Effector memory CD4-positive, alpha-beta T cell (primary cell): ENCODE data around the gene SOBP.

Source experiments
- DNase-seq, 3 donors: peaks; one replicate each; pipeline ENCODE4 v3.0.0-alpha.2; 2020
- H3K27ac ChIP-seq: 2 replicates; pipeline ENCODE4 v1.7.0; 2013; ENCODE audit warnings: mild to moderate bottlenecking, low read length, moderate library complexity; ENCODE audit not compliant: insufficient read depth, poor library complexity, severe bottlenecking
- H3K27me3 ChIP-seq: replicated peaks from 2 replicates; pipeline ENCODE4 v1.7.0; 2013; ENCODE audit warnings: mild to moderate bottlenecking, low read length; ENCODE audit not compliant: insufficient read depth, control insufficient read depth, poor library complexity, severe bottlenecking
- H3K36me3 ChIP-seq: 2 replicates; pipeline ENCODE4 v1.7.0; 2013; ENCODE audit warnings: mild to moderate bottlenecking, low read length, moderate library complexity; ENCODE audit not compliant: control insufficient read depth, insufficient read depth
- H3K4me1 ChIP-seq: 2 replicates; pipeline ENCODE4 v1.7.0; 2013; ENCODE audit warnings: low read length, mild to moderate bottlenecking; ENCODE audit not compliant: control insufficient read depth, insufficient read depth, poor library complexity, severe bottlenecking
- H3K4me3 ChIP-seq: 2 replicates; pipeline ENCODE4 v1.7.0; 2013; ENCODE audit warnings: low read length, low read depth, mild to moderate bottlenecking; ENCODE audit not compliant: insufficient read depth, poor library complexity, severe bottlenecking
- H3K9me3 ChIP-seq: 2 replicates; pipeline ENCODE4 v1.7.0; 2013; ENCODE audit warnings: mild to moderate bottlenecking, low read length, moderate library complexity; ENCODE audit not compliant: control insufficient read depth

SOBP gene

DNA sequence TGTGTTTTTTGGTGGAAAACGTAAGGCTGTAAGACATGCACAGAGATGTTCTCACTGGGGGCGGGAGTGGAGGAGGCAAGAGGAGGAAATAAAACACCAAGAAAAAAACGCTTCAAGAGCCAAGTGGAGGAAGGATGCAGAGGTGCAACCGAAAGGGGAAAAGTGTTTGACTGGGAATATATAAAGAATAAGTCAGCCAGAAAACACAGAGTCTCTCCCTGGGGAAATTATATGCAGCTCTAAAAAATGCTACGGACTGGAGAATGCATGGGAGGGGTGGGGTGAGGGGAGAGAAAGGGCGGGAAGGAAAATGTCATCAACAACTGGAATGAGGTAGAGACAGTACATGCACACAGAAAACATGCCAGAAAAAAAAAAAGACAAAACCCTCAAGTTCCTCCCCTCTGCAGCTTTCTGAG is 200.7 kb downstream of the SOBP start:
- Histone ChIP-seq H3K9me3 (no peaks in the 10 kb centered on the region), H3K36me3 (no peaks in the 10 kb centered on the region), H3K4me3 (no peak overlapping the region), H3K27ac (no peak overlapping the region), H3K4me1 (no peaks in the 10 kb centered on the region), H3K27me3 (no peaks in the 10 kb centered on the region)
- DNase-seq: no peak

DNA sequence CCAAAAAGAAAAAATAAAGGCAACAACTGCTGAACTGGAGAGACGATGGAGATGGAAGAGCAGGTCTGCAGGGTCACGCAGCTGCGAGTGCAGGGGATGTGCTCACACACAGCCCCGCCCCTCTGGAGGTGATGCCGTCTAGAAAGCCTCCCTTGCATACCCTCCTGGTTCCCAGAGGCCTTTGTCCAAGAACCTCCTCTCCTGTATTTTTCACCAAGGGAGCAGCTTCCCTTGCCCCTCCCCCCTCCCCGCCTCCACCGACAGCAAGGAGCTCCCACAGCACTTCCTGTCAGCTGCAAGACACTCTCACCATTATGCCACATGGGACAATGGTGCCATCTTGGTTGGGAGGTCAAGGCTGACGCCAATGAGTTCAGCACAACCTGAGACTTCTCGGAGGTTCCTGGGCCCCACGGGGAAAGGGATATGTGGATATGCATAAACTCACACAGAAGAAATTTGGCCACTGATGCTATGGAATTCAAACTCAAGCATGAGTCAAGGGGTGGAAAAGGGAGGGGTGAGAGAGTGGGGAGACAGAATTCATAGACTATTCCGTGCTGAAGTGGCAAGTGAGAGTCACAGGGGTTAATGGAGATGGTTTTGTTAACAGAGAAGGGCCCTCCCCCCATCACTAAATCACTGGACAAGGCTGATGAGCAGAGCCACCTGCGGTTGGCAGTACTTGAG is 201.3 kb downstream of the SOBP start:
- Histone ChIP-seq H3K27ac (no peak overlapping the region), H3K4me1 (no peaks in the 10 kb centered on the region), H3K4me3 (no peak overlapping the region), H3K9me3 (no peaks in the 10 kb centered on the region), H3K36me3 (no peaks in the 10 kb centered on the region), H3K27me3 (no peaks in the 10 kb centered on the region)
- no peak for DNase-seq

DNA sequence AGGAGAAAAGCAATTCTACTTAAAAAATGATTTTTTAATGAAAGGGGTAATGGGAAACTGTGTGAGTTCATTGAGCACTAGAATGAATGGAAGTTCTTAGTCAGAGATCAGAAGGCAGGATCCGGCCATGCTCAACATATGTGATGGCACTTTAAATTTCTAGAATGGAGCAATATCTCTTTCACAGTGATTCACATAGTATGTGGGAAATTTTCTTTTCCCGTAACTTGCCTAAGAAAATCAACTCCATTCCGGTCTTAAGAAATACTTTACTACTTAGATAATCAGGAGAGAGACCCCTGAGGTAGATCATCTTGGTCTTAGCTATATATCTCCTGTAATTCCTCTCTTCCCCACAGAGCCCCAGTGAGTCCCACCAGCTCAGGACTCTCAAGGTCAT is 202.4 kb downstream of the SOBP start:
- Histone ChIP-seq H3K4me3 (no peak overlapping the region), H3K27me3 (no peaks in the 10 kb centered on the region), H3K4me1 (no peaks in the 10 kb centered on the region), H3K9me3 (no peaks in the 10 kb centered on the region), H3K27ac (no peak overlapping the region), H3K36me3 (no peaks in the 10 kb centered on the region)
- no peak for DNase-seq

DNA sequence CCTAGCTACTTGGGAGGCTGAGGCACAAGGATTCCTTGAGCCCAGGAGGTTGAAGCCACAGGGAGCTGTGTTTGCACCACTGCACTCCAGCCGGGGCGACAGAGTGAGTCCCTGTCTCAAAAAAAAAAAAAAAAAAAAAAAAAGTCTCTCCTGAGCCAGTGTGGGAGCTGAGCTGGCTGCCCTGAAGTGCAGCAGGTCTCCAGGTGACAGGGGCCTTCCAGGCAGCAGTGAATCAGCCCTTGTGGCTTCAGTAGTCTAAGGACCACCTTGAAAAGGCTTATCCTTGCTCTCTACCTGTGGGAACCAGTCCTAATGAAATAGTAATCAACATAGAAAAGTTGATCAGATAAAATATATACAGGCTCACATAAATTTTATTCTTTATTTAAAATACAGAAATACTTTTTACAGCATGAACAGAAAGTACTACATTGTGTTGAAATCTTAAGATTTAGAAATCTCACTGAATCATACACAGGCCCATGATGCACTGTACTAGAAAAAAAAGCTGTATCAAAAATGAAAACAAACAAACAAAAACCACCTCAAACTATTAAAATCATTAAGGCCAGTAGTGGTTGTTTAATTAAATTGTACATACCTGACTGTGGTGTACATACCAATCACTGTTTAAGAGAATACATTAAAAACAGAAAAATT is 205.3 kb downstream of the SOBP start:
- Histone ChIP-seq H3K27me3 (no peaks in the 10 kb centered on the region), H3K4me3 (no peak overlapping the region), H3K36me3 (no peaks in the 10 kb centered on the region), H3K4me1 (no peaks in the 10 kb centered on the region), H3K27ac (no peak overlapping the region), H3K9me3 (no peaks in the 10 kb centered on the region)
- no peak for DNase-seq

DNA sequence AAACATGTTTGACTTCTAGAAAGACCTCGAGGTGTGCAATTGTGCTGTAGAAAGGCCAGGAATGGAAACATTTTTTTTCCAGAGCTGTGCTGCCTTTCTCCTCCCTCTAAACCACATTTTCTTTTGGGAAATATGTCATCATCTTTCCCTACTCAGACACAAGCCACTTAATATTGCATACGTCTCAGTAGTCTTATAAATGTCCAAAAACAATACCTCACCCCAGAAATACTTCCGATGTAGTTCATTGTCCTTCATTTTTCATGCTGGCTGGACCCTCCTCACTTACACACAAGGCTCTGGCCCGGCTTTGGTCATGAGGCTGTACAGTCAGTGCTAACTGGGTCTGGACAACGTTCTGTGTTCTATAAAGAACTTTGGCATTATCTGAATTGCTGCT is 207.8 kb downstream of the SOBP start:
- Histone ChIP-seq H3K9me3 (no peaks in the 10 kb centered on the region), H3K36me3 (no peaks in the 10 kb centered on the region), H3K4me3 (no peak overlapping the region), H3K27ac (no peak overlapping the region), H3K4me1 (no peaks in the 10 kb centered on the region), H3K27me3 (no peaks in the 10 kb centered on the region)
- no peak for DNase-seq

DNA sequence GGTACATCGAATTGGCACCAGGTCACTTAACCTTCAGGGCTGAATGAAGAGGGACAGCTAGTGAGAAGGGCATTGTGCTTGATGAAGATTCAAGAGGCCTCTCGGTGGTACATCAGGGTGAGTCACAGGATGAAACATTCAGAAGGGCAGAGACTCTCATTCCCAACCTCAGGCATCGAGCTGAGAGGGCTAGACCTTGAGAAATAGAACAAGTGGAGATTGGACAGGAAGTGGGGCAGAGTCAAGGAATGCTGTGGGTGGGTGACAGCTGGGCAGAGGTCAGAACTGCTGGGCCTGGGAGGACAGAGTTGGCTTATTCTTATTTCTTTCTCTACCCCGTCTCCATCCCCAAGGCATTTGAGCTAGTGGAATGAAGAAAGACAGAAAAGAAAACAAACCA is 208.2 kb downstream of the SOBP start:
- no peak for DNase-seq
- Histone ChIP-seq H3K9me3 (no peaks in the 10 kb centered on the region), H3K27ac (no peak overlapping the region), H3K27me3 (no peaks in the 10 kb centered on the region), H3K4me1 (no peaks in the 10 kb centered on the region), H3K4me3 (no peak overlapping the region), H3K36me3 (no peaks in the 10 kb centered on the region)

DNA sequence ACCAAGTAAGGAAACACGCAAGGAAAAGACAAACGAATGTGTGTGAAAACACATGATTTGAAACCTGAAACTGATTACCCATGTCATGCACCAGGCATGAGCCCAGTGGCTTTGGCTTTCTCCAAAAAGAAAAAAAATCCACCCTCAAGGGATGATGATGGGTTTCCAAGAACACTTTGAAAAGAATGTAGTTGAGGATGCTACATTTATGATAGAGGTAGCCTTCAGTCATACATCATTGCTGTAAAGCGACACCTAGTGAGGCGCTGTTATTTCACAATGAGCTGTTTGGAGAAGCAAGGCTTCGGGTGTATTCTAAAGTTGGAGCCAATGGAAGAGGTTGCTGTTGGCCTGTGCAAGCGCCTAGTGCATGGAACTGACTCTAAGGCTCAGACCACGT is 209.3 kb downstream of the SOBP start:
- Histone ChIP-seq H3K4me3 (no peak overlapping the region), H3K36me3 (no peaks in the 10 kb centered on the region), H3K4me1 (no peaks in the 10 kb centered on the region), H3K9me3 (no peaks in the 10 kb centered on the region), H3K27ac (no peak overlapping the region), H3K27me3 (no peaks in the 10 kb centered on the region)
- DNase-seq: no peak

DNA sequence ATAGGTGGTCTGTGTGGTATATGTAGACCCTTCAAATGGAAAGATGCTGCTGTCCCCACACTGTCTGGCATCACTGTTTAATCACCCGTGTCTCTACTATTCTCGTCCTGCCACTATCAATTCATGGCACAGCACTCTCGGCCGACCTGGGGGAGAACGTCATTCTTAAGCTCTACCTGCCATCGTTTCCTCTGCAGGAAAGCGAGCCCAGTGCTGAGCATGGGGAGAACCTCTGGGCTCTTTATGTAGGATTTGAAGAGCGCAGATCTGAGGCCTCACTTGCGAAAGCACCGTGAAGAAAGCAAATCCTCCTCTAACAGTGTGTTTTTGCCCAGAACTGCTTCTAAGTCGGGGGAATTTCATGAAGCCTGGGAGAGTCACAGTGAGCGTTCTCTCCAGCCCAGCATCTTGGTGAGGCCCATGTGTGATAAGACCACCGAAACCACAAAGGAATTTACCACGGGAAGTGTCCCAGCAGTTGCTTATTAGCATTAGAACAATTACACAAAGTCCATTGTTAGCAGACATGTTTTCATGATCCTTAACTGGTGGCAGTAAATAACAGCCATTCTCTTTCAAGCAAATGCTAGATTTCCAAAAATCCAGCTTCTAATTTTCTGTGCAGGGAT is 209.9 kb downstream of the SOBP start:
- H3K4me1 ChIP-seq: no peaks in the 10 kb centered on the region
- no peak for DNase-seq
- H3K36me3 ChIP-seq: peaks cover 3% of the 10 kb centered on the region
- H3K4me3 ChIP-seq: no peak overlapping the region
- H3K27ac ChIP-seq: no peak overlapping the region
- H3K27me3 ChIP-seq: no peaks in the 10 kb centered on the region
- H3K9me3 ChIP-seq: no peaks in the 10 kb centered on the region

DNA sequence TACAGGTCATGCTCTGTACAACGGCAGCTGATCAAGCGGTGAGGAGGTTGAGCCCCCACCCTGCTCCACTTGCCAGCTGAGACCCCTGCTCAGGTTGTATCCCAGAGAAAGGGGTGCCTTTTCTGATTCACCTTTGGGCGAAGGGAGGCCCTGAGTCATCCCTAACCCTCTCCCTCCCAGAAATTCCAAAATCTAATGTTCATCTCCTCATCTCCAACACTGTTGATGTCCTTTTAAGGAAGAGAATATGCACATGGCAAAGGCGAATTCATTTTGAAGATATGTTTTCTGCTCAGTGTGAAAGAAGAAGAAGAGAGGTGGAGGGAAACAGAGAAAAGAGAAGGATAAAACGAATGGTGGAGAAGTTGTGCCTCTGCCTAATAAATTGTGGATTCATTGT is 213.7 kb downstream of the SOBP start:
- no peak overlapping the region for H3K27ac ChIP-seq

DNA sequence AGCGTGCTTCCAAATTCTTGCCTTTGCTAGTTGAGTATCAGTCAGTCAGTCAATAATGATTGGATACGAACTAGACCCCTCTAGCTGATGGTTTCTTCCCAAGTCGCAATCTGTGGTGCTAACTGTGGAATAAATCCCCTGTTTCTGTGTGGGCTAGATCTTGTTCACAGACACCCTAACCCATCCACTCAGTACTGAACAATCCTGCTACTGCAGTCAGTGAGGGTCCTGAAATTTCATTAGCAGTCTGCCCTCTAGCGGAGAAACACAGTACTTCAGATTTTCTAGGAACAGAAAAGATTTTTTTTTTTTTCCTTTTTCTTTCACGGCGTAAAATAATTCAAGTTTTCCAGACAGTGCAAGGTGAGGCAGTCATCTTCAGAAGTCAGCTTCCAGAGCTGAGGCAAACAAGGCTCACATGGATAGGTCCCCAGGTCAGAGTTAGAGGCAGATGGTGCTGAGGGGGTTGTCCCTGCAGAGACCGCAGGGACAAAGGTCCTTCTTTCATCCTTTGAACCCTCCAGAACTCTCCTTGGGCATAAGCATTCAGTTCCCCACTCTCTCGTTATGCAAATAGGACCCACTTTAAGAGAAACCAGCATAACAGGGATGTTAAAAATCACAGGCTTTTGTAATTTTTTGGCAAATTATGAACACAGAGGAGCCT is 214.6 kb downstream of the SOBP start:
- H3K27ac ChIP-seq: no peak overlapping the region
- DNase-seq: no peak

More for the DNA sequence above, 213.7 kb downstream of the SOBP start:
- Histone ChIP-seq H3K36me3 (peaks cover 35% of the 10 kb centered on the region), H3K9me3 (no peaks in the 10 kb centered on the region), H3K4me3 (no peak overlapping the region), H3K27me3 (no peaks in the 10 kb centered on the region), H3K4me1 (no peaks in the 10 kb centered on the region)
- no peak for DNase-seq

More for the DNA sequence above, 214.6 kb downstream of the SOBP start:
- H3K27me3 ChIP-seq: no peaks in the 10 kb centered on the region
- peaks cover 35% of the 10 kb centered on the region for H3K36me3 ChIP-seq
- no peak overlapping the region for H3K4me3 ChIP-seq
- H3K4me1 ChIP-seq: peaks cover 5% of the 10 kb centered on the region
- H3K9me3 ChIP-seq: no peaks in the 10 kb centered on the region
